GM23338 (cell line): ENCODE data around the gene PRRX1.

ENCODE experiments used
- CREB1 ChIP-seq: fragments of 250-450 bp; sonication (Bioruptor Pico); IDR thresholded peaks from 2 replicates; pipeline ENCODE4 v1.5.0; 2020; ENCODE audit warnings: low read depth, mild to moderate bottlenecking, moderate library complexity
- EZH2phosphoT487 ChIP-seq: fragments of 200-600 bp; sonication (generic); IDR thresholded peaks from one replicate; pipeline ENCODE4 v1.8.1; 2018; ENCODE audit warnings: antibody characterized with exemption; ENCODE audit not compliant: unreplicated experiment
- POLR2AphosphoS5 ChIP-seq: IDR thresholded peaks from 2 replicates; pipeline ENCODE4 v1.6.1; 2016; ENCODE audit warnings: antibody characterized with exemption, low read depth
- STAT1 ChIP-seq: IDR thresholded peaks from one replicate; pipeline ENCODE4 v1.6.1; 2016; ENCODE audit warnings: antibody characterized with exemption; ENCODE audit not compliant: unreplicated experiment
- TF ChIP-seq, protein P1 (sequence below), 2 experiments: fragments of 200-600 bp in 1 of 2; sonication (generic) in 1 of 2; conservative IDR thresholded peaks; 2 replicates each; pipeline versions ENCODE4 v1.5.1 to v1.6.1; 2016 to 2017; ENCODE audit warnings: antibody characterized with exemption in 2 of 2, low read depth in 2 of 2, mild to moderate bottlenecking in 2 of 2, moderate library complexity in 1 of 2
- TF ChIP-seq, protein P2 (sequence below): IDR thresholded peaks from one replicate; pipeline ENCODE4 v1.6.1; 2018; ENCODE audit warnings: antibody characterized with exemption; ENCODE audit not compliant: unreplicated experiment

DNA sequence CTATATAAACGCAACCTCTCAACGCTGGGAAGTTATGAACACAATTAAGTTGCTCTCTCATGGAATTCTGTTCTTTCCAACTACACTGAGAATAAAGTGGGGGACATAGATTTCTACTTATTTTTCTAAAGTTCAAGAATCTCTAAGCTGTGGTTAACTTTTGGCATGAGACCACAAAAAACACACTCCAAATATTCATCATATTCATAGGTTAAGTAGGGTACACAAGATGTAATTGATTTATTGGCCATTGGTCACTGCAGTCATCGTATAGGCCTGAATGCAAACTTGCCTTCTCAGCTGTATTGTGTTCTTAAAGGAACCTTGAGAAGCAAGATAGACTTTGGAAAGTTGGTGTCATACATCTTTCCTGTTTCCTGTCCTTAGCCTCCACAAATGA lies 40.3 kb downstream of the PRRX1 start:
- TF ChIP-seq, protein P1, sequence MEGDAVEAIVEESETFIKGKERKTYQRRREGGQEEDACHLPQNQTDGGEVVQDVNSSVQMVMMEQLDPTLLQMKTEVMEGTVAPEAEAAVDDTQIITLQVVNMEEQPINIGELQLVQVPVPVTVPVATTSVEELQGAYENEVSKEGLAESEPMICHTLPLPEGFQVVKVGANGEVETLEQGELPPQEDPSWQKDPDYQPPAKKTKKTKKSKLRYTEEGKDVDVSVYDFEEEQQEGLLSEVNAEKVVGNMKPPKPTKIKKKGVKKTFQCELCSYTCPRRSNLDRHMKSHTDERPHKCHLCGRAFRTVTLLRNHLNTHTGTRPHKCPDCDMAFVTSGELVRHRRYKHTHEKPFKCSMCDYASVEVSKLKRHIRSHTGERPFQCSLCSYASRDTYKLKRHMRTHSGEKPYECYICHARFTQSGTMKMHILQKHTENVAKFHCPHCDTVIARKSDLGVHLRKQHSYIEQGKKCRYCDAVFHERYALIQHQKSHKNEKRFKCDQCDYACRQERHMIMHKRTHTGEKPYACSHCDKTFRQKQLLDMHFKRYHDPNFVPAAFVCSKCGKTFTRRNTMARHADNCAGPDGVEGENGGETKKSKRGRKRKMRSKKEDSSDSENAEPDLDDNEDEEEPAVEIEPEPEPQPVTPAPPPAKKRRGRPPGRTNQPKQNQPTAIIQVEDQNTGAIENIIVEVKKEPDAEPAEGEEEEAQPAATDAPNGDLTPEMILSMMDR (conservative IDR thresholded peaks at IDR 0.05; ENCODE audit: low read depth in 2 of 2) = no peak
- TF ChIP-seq POLR2AphosphoS5 (no peak), CREB1 (CRISPR knock-in tag) (no peak), STAT1 (no peak), EZH2phosphoT487 (no peak)
- TF ChIP-seq, protein P2, sequence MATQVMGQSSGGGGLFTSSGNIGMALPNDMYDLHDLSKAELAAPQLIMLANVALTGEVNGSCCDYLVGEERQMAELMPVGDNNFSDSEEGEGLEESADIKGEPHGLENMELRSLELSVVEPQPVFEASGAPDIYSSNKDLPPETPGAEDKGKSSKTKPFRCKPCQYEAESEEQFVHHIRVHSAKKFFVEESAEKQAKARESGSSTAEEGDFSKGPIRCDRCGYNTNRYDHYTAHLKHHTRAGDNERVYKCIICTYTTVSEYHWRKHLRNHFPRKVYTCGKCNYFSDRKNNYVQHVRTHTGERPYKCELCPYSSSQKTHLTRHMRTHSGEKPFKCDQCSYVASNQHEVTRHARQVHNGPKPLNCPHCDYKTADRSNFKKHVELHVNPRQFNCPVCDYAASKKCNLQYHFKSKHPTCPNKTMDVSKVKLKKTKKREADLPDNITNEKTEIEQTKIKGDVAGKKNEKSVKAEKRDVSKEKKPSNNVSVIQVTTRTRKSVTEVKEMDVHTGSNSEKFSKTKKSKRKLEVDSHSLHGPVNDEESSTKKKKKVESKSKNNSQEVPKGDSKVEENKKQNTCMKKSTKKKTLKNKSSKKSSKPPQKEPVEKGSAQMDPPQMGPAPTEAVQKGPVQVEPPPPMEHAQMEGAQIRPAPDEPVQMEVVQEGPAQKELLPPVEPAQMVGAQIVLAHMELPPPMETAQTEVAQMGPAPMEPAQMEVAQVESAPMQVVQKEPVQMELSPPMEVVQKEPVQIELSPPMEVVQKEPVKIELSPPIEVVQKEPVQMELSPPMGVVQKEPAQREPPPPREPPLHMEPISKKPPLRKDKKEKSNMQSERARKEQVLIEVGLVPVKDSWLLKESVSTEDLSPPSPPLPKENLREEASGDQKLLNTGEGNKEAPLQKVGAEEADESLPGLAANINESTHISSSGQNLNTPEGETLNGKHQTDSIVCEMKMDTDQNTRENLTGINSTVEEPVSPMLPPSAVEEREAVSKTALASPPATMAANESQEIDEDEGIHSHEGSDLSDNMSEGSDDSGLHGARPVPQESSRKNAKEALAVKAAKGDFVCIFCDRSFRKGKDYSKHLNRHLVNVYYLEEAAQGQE = no peak
